Trophoblast cell (in vitro differentiated cells and primary cell): Measurements from ENCODE around the gene TIGD1.

ENCODE experiments used
- DNase-seq, 2 donors: peaks; one replicate each; pipeline ENCODE4 v3.0.0-alpha.2; 2016
- H2AFZ ChIP-seq: 2 replicates; pipeline ENCODE4 v1.6.1; 2013; ENCODE audit warnings: low read length, moderate library complexity, mild to moderate bottlenecking; ENCODE audit not compliant: insufficient read depth, poor library complexity
- H2AK5ac ChIP-seq: 2 replicates; pipeline ENCODE4 v1.6.1; 2013; ENCODE audit warnings: mild to moderate bottlenecking, low read length
- H2BK120ac ChIP-seq: 2 replicates; pipeline ENCODE4 v1.6.1; 2013; ENCODE audit warnings: low read length, mild to moderate bottlenecking, moderate library complexity; ENCODE audit not compliant: insufficient read depth, poor library complexity
- H2BK12ac ChIP-seq: 2 replicates; pipeline ENCODE4 v1.6.1; 2013; ENCODE audit warnings: mild to moderate bottlenecking, low read length, moderate library complexity
- H2BK5ac ChIP-seq: 2 replicates; pipeline ENCODE4 v1.6.1; 2013; ENCODE audit warnings: low read length, low read depth, moderate library complexity, mild to moderate bottlenecking; ENCODE audit not compliant: poor library complexity
- H3K14ac ChIP-seq: 2 replicates; pipeline ENCODE4 v1.6.1; 2013; ENCODE audit warnings: mild to moderate bottlenecking, low read length
- H3K18ac ChIP-seq: 2 replicates; pipeline ENCODE4 v1.6.1; 2013; ENCODE audit warnings: mild to moderate bottlenecking, low read length
- H3K23ac ChIP-seq: 2 replicates; pipeline ENCODE4 v1.6.1; 2013; ENCODE audit warnings: low read length
- H3K27ac ChIP-seq: 2 replicates; pipeline ENCODE4 v1.5.1; 2013; ENCODE audit warnings: low read depth, mild to moderate bottlenecking, inconsistent platforms, low read length, moderate library complexity
- H3K27me3 ChIP-seq: 2 replicates; pipeline ENCODE4 v1.6.1; 2013; ENCODE audit warnings: inconsistent platforms, mild to moderate bottlenecking, low read length, moderate library complexity; ENCODE audit not compliant: insufficient read depth
- H3K36me3 ChIP-seq, 2 experiments: 1 replicate in 1 of 2; 2 replicates in 1 of 2; pipeline ENCODE4 v1.6.1; 2013; ENCODE audit warnings: low read length in 2 of 2, mild to moderate bottlenecking in 2 of 2, moderate library complexity in 1 of 2; ENCODE audit not compliant: insufficient read depth in 2 of 2, control insufficient read depth in 1 of 2
- H3K4ac ChIP-seq: 2 replicates; pipeline ENCODE4 v1.6.1; 2013; ENCODE audit warnings: low read depth, mild to moderate bottlenecking, low read length, moderate library complexity
- H3K4me1 ChIP-seq, 2 experiments: 1 replicate in 1 of 2; 2 replicates in 1 of 2; pipeline ENCODE4 v1.6.1; 2013; ENCODE audit warnings: low read length in 2 of 2, mild to moderate bottlenecking in 2 of 2, moderate library complexity in 1 of 2; ENCODE audit not compliant: insufficient read depth in 2 of 2, control insufficient read depth in 1 of 2
- H3K4me2 ChIP-seq: 2 replicates; pipeline ENCODE4 v1.6.1; 2013; ENCODE audit warnings: inconsistent platforms, mild to moderate bottlenecking, low read length, moderate library complexity
- H3K4me3 ChIP-seq: 2 replicates; pipeline ENCODE4 v1.5.1; 2013; ENCODE audit warnings: mild to moderate bottlenecking, low read depth, low read length, inconsistent platforms
- H3K79me1 ChIP-seq: one replicate; pipeline ENCODE4 v1.6.1; 2013; ENCODE audit warnings: low read length
- H3K79me2 ChIP-seq: 2 replicates; pipeline ENCODE4 v1.6.1; 2013; ENCODE audit warnings: low read length, mild to moderate bottlenecking; ENCODE audit not compliant: control insufficient read depth, insufficient read depth, poor library complexity
- H3K9ac ChIP-seq: 2 replicates; pipeline ENCODE4 v1.6.1; 2013; ENCODE audit warnings: mild to moderate bottlenecking, low read length
- H3K9me3 ChIP-seq: 2 replicates; pipeline ENCODE4 v1.6.1; 2013; ENCODE audit warnings: low read depth, mild to moderate bottlenecking, control low read depth, inconsistent platforms, low read length; ENCODE audit not compliant: insufficient read depth
- H4K12ac ChIP-seq: 2 replicates; pipeline ENCODE4 v1.6.1; 2013; ENCODE audit warnings: low read depth, mild to moderate bottlenecking, low read length, moderate library complexity
- H4K8ac ChIP-seq: 2 replicates; pipeline ENCODE4 v1.6.1; 2013; ENCODE audit warnings: low read depth, mild to moderate bottlenecking, low read length, moderate library complexity
- H4K91ac ChIP-seq: one replicate; pipeline ENCODE4 v1.6.1; 2013; ENCODE audit warnings: low read depth, mild to moderate bottlenecking, low read length, moderate library complexity
- WGBS: extraction: QIAGEN DNeasy Blood & Tissue Kit; methylation state at CpG from one replicate; pipeline ENCODE4 v1.1.7; 2013; ENCODE audit warnings: missing lambda C conversion rate; ENCODE audit not compliant: insufficient read length, insufficient coverage; ENCODE audit errors: extremely low coverage; 5-methylcytosine and 5-hydroxymethylcytosine counted together

The TIGD1 gene

DNA sequence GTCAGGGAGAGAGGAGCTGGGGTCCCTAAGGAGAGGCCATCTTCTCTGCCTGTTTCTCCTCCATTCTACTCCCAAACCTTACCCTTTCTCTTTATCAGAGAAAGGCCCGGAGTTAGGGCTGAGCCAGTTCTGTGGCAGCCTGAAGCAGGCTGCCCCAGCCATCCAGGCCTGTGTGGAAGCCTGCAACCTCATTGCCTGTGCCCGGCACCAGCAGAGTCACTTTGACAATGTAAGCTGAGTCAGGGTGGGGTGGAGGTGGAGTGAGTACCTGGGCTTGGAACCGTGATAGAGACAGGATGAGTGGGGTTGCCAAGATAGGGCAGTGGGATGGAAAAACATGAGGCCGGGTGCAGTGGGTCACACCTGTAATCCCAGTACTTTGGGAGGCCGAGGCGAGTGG is 5.7 kb downstream of the TIGD1 start:
- Histone ChIP-seq H3K18ac (no peak overlapping the region), H4K8ac (no peak overlapping the region), H3K9me3 (peaks cover 3% of the 10 kb centered on the region), H2BK120ac (no peak overlapping the region), H3K4ac (no peak overlapping the region), H2AFZ (no peak overlapping the region), H3K27ac (no peak overlapping the region), H3K36me3 (no peaks in the 10 kb centered on the region), H2AK5ac (no peak overlapping the region), H2BK12ac (no peak overlapping the region), H3K4me1 (peaks cover 3 to 4% of the 10 kb centered on the region in 2 experiments), H3K4me2 (no peak overlapping the region), H3K9ac (no peak overlapping the region), H3K79me2 (no peaks in the 10 kb centered on the region), H2BK5ac (no peak overlapping the region), H4K12ac (no peak overlapping the region), H3K79me1 (no peaks in the 10 kb centered on the region), H3K4me3 (no peak overlapping the region), H3K23ac (no peak overlapping the region), H4K91ac (no peak overlapping the region), H3K27me3 (no peaks in the 10 kb centered on the region), H3K14ac (no peak overlapping the region)
- no peak for DNase-seq
- no CpG with 5 or more reads among the region's 6 CpGs for WGBS

- no peak overlapping the region for H4K8ac ChIP-seq
- no peaks in the 10 kb centered on the region for H3K36me3 ChIP-seq
- no peak overlapping the region for H3K4me3 ChIP-seq
- no peak overlapping the region for H4K12ac ChIP-seq
- no peak overlapping the region for H3K4me2 ChIP-seq
- no peak overlapping the region for H2BK120ac ChIP-seq
- H3K27ac ChIP-seq = no peak overlapping the region
- no peak for DNase-seq
- no peak overlapping the region for H3K14ac ChIP-seq
- no peak overlapping the region for H2AK5ac ChIP-seq
- H2BK5ac ChIP-seq = no peak overlapping the region
- H3K4ac ChIP-seq = no peak overlapping the region
- no CpG with 5 or more reads among the region's 19 CpGs for WGBS
- H3K9ac ChIP-seq = no peak overlapping the region
- H3K27me3 ChIP-seq = no peaks in the 10 kb centered on the region
- H3K18ac ChIP-seq = no peak overlapping the region
- peaks cover 9 to 10% of the 10 kb centered on the region in 2 experiments for H3K4me1 ChIP-seq
- no peaks in the 10 kb centered on the region for H3K79me1 ChIP-seq
- no peak overlapping the region for H3K23ac ChIP-seq
- H3K9me3 ChIP-seq = peaks cover 3% of the 10 kb centered on the region
- no peaks in the 10 kb centered on the region for H3K79me2 ChIP-seq
- no peak overlapping the region for H2AFZ ChIP-seq
- no peak overlapping the region for H2BK12ac ChIP-seq
- H4K91ac ChIP-seq = no peak overlapping the region
Observed at GRCh38 chr2:232543928-232544631, 6.3 kb downstream of the TIGD1 start.

DNA sequence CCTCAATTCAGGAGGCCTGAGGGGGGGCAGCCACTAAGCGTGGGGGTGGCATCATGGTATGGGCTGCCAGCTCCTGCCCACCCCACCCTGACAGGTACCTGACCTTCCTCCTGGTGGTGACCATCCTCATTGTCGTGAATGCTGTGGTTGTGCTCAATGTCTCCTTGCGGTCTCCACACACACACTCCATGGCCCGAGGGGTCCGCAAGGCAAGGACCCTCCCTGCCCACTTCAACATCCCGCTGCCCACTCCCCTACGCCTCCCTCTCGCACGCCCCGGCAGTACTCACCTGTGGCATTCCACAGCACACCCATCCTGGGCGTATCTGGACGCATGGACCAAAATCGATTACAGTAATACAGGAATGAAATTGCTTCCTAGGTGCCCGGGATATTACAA is 6.9 kb downstream of the TIGD1 start:
- Histone ChIP-seq H3K14ac (no peak overlapping the region), H3K9ac (no peak overlapping the region), H3K4me2 (no peak overlapping the region), H3K9me3 (peaks cover 3% of the 10 kb centered on the region), H2AFZ (no peak overlapping the region), H3K79me2 (no peaks in the 10 kb centered on the region), H3K27me3 (no peaks in the 10 kb centered on the region), H4K91ac (no peak overlapping the region), H3K23ac (no peak overlapping the region), H2BK5ac (no peak overlapping the region), H2BK120ac (no peak overlapping the region), H2AK5ac (no peak overlapping the region), H4K12ac (no peak overlapping the region), H3K4me1 (peaks cover 9 to 10% of the 10 kb centered on the region in 2 experiments), H3K27ac (no peak overlapping the region), H3K4ac (no peak overlapping the region), H2BK12ac (no peak overlapping the region), H3K18ac (no peak overlapping the region), H3K36me3 (no peaks in the 10 kb centered on the region), H3K4me3 (peak overlapping the region; percentile 18), H4K8ac (no peak overlapping the region), H3K79me1 (no peaks in the 10 kb centered on the region)
- no CpG with 5 or more reads among the region's 14 CpGs for WGBS
- DNase-seq = no peak

DNA sequence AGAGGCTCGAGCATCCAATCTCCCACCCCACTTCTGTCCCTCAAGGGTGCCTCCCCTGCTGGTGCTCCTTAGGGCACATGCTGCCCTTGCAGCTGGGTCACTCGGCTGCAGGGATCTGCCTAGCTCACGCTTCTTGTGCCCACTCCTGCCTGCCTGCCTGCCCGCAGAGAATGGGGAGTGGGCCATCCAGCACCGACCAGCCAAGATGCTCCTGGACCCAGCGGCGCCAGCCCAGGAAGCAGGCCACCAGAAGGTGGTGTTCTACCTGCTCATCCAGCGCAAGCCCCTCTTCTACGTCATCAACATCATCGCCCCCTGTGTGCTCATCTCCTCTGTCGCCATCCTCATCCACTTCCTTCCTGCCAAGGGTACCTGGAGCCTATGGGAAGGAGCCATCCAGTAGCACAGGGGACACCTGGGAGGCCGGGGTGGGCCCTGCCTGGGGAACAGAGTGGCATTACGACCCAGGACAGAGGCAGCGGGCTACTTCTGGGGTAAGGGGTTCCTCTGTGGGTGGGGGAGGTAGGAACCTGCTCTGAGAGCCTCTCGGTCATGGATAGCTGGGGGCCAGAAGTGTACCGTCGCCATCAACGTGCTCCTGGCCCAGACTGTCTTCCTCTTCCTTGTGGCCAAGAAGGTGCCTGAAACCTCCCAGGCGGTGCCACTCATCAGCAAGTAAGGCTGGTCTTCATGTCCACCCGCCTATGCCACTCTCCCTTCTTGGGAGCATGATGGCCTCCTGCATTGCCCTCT is 7.5 kb downstream of the TIGD1 start:
- H3K18ac ChIP-seq = no peak overlapping the region
- peaks cover 9 to 10% of the 10 kb centered on the region in 2 experiments for H3K4me1 ChIP-seq
- H3K79me2 ChIP-seq = no peaks in the 10 kb centered on the region
- WGBS = no CpG with 5 or more reads among the region's 20 CpGs
- H2AK5ac ChIP-seq = no peak overlapping the region
- no peaks in the 10 kb centered on the region for H3K36me3 ChIP-seq
- H3K4me3 ChIP-seq = no peak overlapping the region
- no peak overlapping the region for H4K8ac ChIP-seq
- no peak for DNase-seq
- no peaks in the 10 kb centered on the region for H3K79me1 ChIP-seq
- no peak overlapping the region for H3K23ac ChIP-seq
- no peaks in the 10 kb centered on the region for H3K27me3 ChIP-seq
- no peak overlapping the region for H2BK5ac ChIP-seq
- H4K91ac ChIP-seq = no peak overlapping the region
- no peak overlapping the region for H3K27ac ChIP-seq
- H2AFZ ChIP-seq = no peak overlapping the region
- H4K12ac ChIP-seq = no peak overlapping the region
- no peak overlapping the region for H3K14ac ChIP-seq
- no peak overlapping the region for H3K4me2 ChIP-seq
- no peak overlapping the region for H3K4ac ChIP-seq
- H3K9me3 ChIP-seq = peaks cover 3% of the 10 kb centered on the region
- no peak overlapping the region for H2BK12ac ChIP-seq
- no peak overlapping the region for H2BK120ac ChIP-seq
- H3K9ac ChIP-seq = no peak overlapping the region
